Lung (tissue), 12 donors: ENCODE results near the gene CTPS2. TPM values are rescaled to one million over a fixed set of nuclear protein-coding genes. Genes with fewer than 3 reads are reported as not detected.
"Not testable (repeated sequence)": the region's sequence is repeated elsewhere in the genome, so short reads cannot be mapped to it uniquely, and the experiment has no call there.

Experiments
- ATAC-seq: fragments of 200-7000 bp; cut with Tn5 transposase; one replicate; pipeline ENCODE4 v1.9.1; 2020; ENCODE audit warnings: moderate number of reproducible peaks; ENCODE audit not compliant: insufficient read depth, low FRiP score
- DNase-seq, 3 donors: peaks; one replicate each; pipeline ENCODE4 v3.0.0-alpha.2; 2013 to 2017
- H3K27ac ChIP-seq, 2 donors: one replicate each; pipeline ENCODE4 v1.5.1; 2013; ENCODE audit warnings: mild to moderate bottlenecking in 2 of 2, moderate library complexity in 2 of 2, control low read depth in 1 of 2, inconsistent platforms in 1 of 2, low read depth in 1 of 2, low read length in 1 of 2
- H3K27me3 ChIP-seq, 3 donors: one replicate each; pipeline ENCODE4 v1.5.1; 2013; ENCODE audit warnings: low read length in 2 of 3; ENCODE audit not compliant: control insufficient read depth in 3 of 3, insufficient read depth in 3 of 3
- H3K36me3 ChIP-seq, 4 donors: one replicate each; pipeline ENCODE4 v1.5.1; 2013; ENCODE audit warnings: low read length in 4 of 4, mild to moderate bottlenecking in 1 of 4, moderate library complexity in 1 of 4; ENCODE audit not compliant: control insufficient read depth in 4 of 4, insufficient read depth in 4 of 4
- H3K4me1 ChIP-seq, 5 donors: one replicate each; pipeline ENCODE4 v1.5.1; 2013; ENCODE audit warnings: low read length in 5 of 5, mild to moderate bottlenecking in 2 of 5, moderate library complexity in 1 of 5; ENCODE audit not compliant: control insufficient read depth in 5 of 5, insufficient read depth in 5 of 5
- H3K4me3 ChIP-seq: one replicate; pipeline ENCODE4 v1.5.1; 2013; ENCODE audit warnings: mild to moderate bottlenecking, control low read depth, moderate library complexity
- H3K9ac ChIP-seq, 2 donors: one replicate each; pipeline ENCODE4 v1.5.1; 2013; ENCODE audit warnings: low read length in 2 of 2, control low read depth in 1 of 2; ENCODE audit not compliant: insufficient read depth in 1 of 2
- H3K9me3 ChIP-seq, 4 donors: one replicate each; pipeline ENCODE4 v1.5.1; 2013; ENCODE audit warnings: low read length in 3 of 4, mild to moderate bottlenecking in 1 of 4, moderate library complexity in 1 of 4; ENCODE audit not compliant: control insufficient read depth in 4 of 4, insufficient read depth in 3 of 4
- CTCF ChIP-seq: IDR thresholded peaks from 2 replicates; pipeline ENCODE4 v1.5.1; 2012; ENCODE audit warnings: mild to moderate bottlenecking; ENCODE audit errors: control extremely low read depth, extremely low read depth
- WGBS, 2 donors: extraction: QIAGEN DNeasy Blood & Tissue Kit; methylation state at CpG; one replicate each; pipeline ENCODE4 v1.1.7; 2013; 5-methylcytosine and 5-hydroxymethylcytosine counted together
- polyA plus RNA-seq, 2 donors: library from polyadenylated mRNA; stranded (reverse); fragments of 200-250 nt; gene quantifications; one replicate each; pipeline ENCODE4 v1.2.1, GENCODE V29; 2013
- total RNA-seq, 2 donors: library from RNA; depleted of rRNA in 1 of 2; stranded (reverse); fragments of >200 nt in 1 of 2; gene quantifications; one replicate each; pipeline ENCODE4 v1.2.1, GENCODE V29; 2014 to 2021
- donor health status: control.
- donor health status: control.
- donor health status: Bipolar disorder and iron deficiency.
- donor health status: healthy.
- donor health status: DM: yes; HTN: yes; CAD: no.

Gene CTPS2
- total and polyA plus RNA-seq, 4 donors = 4.2 to 36.8 (median 9.9) TPM

- Histone ChIP-seq H3K4me1 (no peaks in the 10 kb centered on the region), H3K36me3 (no peaks in the 10 kb centered on the region), H3K9ac (no peak overlapping the region), H3K9me3 (no peaks in the 10 kb centered on the region), H3K4me3 (no peak overlapping the region), H3K27me3 (peaks cover 0 to 6% (median 0%) of the 10 kb centered on the region in 3 donors), H3K27ac (no peak overlapping the region)
- no peak for TF ChIP-seq CTCF
- WGBS, 2 donors = 53 to 92% methylated on average over 1 of the region's 1 CpG
- ATAC-seq (no peak), DNase-seq (no peak)
Measured at GRCh38 chrX:16730450-16730849, 18.0 kb upstream of the CTPS2 start.

- Histone ChIP-seq H3K9ac (no peak overlapping the region), H3K9me3 (no peaks in the 10 kb centered on the region), H3K27me3 (peaks cover 0 to 10% (median 7%) of the 10 kb centered on the region in 3 donors), H3K36me3 (no peaks in the 10 kb centered on the region), H3K4me3 (no peak overlapping the region), H3K27ac (no peak overlapping the region), H3K4me1 (peaks cover 0 to under 1% (median 0%) of the 10 kb centered on the region in 5 donors)
- no peak for TF ChIP-seq CTCF
- DNase-seq = no peak
- ATAC-seq = no peak
Measured at GRCh38 chrX:16727637-16728036, 15.2 kb upstream of the CTPS2 start.

- not testable (repeated sequence) for H3K4me3 ChIP-seq, H3K9me3 ChIP-seq, ATAC-seq, H3K36me3 ChIP-seq, H3K9ac ChIP-seq, H3K4me1 ChIP-seq, DNase-seq, H3K27ac ChIP-seq
- 88% methylated on average over 5 of the region's 5 CpGs for WGBS, 2 donors
- peaks cover 0 to 12% (median 6%) of the 10 kb centered on the region in 3 donors for H3K27me3 ChIP-seq
Measured at GRCh38 chrX:16726347-16726988, 14.0 kb upstream of the CTPS2 start.

- no peaks in the 10 kb centered on the region for H3K9me3 ChIP-seq
- peaks cover 0 to 6% (median 2%) of the 10 kb centered on the region in 5 donors for H3K4me1 ChIP-seq
- H3K27ac ChIP-seq = no peak overlapping the region
- no peaks in the 10 kb centered on the region for H3K36me3 ChIP-seq
- no peak for ATAC-seq
- peaks cover 0 to 17% (median 2%) of the 10 kb centered on the region in 3 donors for H3K27me3 ChIP-seq
- no peak overlapping the region for H3K4me3 ChIP-seq
- TF ChIP-seq CTCF = no peak
- no peak overlapping the region for H3K9ac ChIP-seq
- DNase-seq = no peak
- 92 to 93% methylated on average over 7 of the region's 7 CpGs for WGBS, 2 donors
Measured at GRCh38 chrX:16725072-16725471, 12.6 kb upstream of the CTPS2 start.
